ENCODE results near the gene IPCEF1. TPM values are rescaled to one million over a fixed set of nuclear protein-coding genes. Genes with fewer than 3 reads are reported as not detected.
"Not testable (repeated sequence)": the region's sequence is repeated elsewhere in the genome, so short reads cannot be mapped to it uniquely, and the experiment has no call there.

IPCEF1 gene
- total RNA-seq, 2 donors from 2014 or later, result 50.4 to 63.1 TPM

- H3K36me3 Mint-ChIP-seq (ENCODE audit: low read depth), result peaks cover 11% of the 10 kb centered on the region
- H3K4me3 Mint-ChIP-seq, result no peak overlapping the region
- peaks cover 31% of the 10 kb centered on the region for H3K4me1 Mint-ChIP-seq
- H3K27me3 Mint-ChIP-seq, result no peaks in the 10 kb centered on the region
- DNase-seq (no peak), ATAC-seq (no peak)
- no peaks in the 10 kb centered on the region for H3K9me3 ChIP-seq (ENCODE audit: control insufficient read depth, low read length, poor library complexity, severe bottlenecking)
- H3K27ac Mint-ChIP-seq, result no peak overlapping the region
Observed at GRCh38 chr6:154196333-154196885, 160.2 kb downstream of the IPCEF1 start.

DNA sequence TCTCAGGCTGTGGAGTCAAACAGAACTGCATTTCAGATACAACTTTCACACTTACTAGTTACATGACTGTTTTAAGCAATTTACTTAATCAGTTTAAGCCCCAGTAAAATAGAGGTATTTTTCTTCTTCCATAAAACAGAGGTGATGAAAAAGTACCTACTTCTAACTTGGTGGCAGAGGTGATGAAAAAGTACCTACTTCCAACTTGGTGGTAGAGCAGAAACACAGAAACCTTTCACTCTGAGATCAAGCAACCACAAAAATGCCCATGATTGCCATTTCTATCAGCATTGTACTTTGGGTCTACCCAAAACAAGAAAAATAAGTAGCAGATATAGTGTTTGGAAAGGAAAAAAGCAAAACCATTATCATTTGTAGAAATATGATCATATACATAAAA, 168.9 kb downstream of the IPCEF1 start:
- H3K36me3 Mint-ChIP-seq (ENCODE audit: low read depth), result peaks cover 7% of the 10 kb centered on the region
- H3K27ac Mint-ChIP-seq, result no peak overlapping the region
- H3K9me3 ChIP-seq (ENCODE audit: control insufficient read depth, low read length, poor library complexity, severe bottlenecking), result no peaks in the 10 kb centered on the region
- H3K4me1 Mint-ChIP-seq, result peaks cover 24% of the 10 kb centered on the region
- no peak for ATAC-seq
- no peak overlapping the region for H3K4me3 Mint-ChIP-seq
- H3K27me3 Mint-ChIP-seq, result no peaks in the 10 kb centered on the region
- no peak for DNase-seq

DNA sequence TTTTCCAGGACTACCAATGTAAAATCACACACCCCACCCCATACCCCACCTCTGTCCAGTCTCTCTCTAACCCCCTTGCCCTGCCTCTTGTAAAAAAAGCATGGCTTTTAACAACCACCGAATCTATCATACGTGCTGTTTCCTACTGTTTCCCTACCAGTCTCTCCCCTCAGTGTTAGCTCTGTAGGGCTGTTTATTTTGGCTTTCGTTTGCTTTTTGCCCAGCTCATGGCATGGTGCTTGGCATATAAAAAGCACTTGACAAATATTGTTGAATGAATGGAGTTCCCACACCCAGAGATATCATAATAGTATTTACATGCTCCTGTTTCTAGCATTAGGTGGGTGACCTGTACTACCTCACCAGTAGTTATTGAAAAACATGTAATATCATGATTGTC, 169.4 kb downstream of the IPCEF1 start:
- DNase-seq (no peak), ATAC-seq (no peak)
- Mint-ChIP-seq H3K27me3 (no peaks in the 10 kb centered on the region), H3K36me3 (ENCODE audit: low read depth) (peaks cover 7% of the 10 kb centered on the region), H3K27ac (no peak overlapping the region), H3K4me3 (no peak overlapping the region), H3K4me1 (peaks cover 24% of the 10 kb centered on the region)
- H3K9me3 ChIP-seq (ENCODE audit: control insufficient read depth, low read length, poor library complexity, severe bottlenecking), result no peaks in the 10 kb centered on the region

- Mint-ChIP-seq H3K27me3 (no peaks in the 10 kb centered on the region), H3K27ac (no peak overlapping the region), H3K4me3 (no peak overlapping the region), H3K36me3 (ENCODE audit: low read depth) (no peaks in the 10 kb centered on the region), H3K4me1 (peaks cover 20% of the 10 kb centered on the region)
- H3K9me3 ChIP-seq (ENCODE audit: control insufficient read depth, low read length, poor library complexity, severe bottlenecking), result no peaks in the 10 kb centered on the region
- no peak for DNase-seq
- no peak for ATAC-seq
Observed at GRCh38 chr6:154179434-154179833, 177.2 kb downstream of the IPCEF1 start.

- H3K9me3 ChIP-seq (ENCODE audit: control insufficient read depth, low read length, poor library complexity, severe bottlenecking); DNase-seq; H3K36me3 Mint-ChIP-seq (ENCODE audit: low read depth); H3K4me3 Mint-ChIP-seq; ATAC-seq; H3K27me3 Mint-ChIP-seq: not testable (repeated sequence)
- Mint-ChIP-seq H3K4me1 (peaks cover 24% of the 10 kb centered on the region), H3K27ac (peak overlapping the region; percentile 27)
Observed at GRCh38 chr6:154172393-154172792, 184.2 kb downstream of the IPCEF1 start.

DNA sequence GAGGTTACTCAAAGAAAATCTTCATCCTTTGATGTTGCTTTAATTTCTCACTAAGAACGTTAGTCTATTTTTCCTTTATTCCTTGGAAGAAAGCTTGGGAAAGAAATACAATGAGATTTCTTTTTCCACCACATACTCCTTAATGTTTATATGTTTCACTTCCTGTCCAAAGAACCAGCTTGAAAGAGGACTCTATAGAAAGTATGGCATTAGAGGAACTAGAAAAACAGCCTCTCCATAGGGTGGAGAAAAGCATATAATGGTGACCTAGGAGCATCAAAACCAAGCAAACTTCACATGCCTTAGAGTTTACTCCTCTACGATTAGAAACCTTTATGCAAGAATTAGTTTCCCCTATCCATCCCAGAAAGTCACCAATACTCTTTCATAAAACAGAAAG, 186.5 kb downstream of the IPCEF1 start:
- Mint-ChIP-seq H3K36me3 (ENCODE audit: low read depth) (peaks cover 8% of the 10 kb centered on the region), H3K4me1 (peaks cover 32% of the 10 kb centered on the region), H3K27me3 (no peaks in the 10 kb centered on the region), H3K4me3 (no peak overlapping the region), H3K27ac (peak overlapping the region; percentile 24)
- ATAC-seq (no peak), DNase-seq (no peak)
- peaks cover 2% of the 10 kb centered on the region for H3K9me3 ChIP-seq (ENCODE audit: control insufficient read depth, low read length, poor library complexity, severe bottlenecking)

- Mint-ChIP-seq H3K4me1 (peaks cover 27% of the 10 kb centered on the region), H3K4me3 (no peak overlapping the region), H3K27ac (peak overlapping the region; percentile 66), H3K36me3 (ENCODE audit: low read depth) (peaks cover 8% of the 10 kb centered on the region), H3K27me3 (no peaks in the 10 kb centered on the region)
- ATAC-seq (no peak), DNase-seq (no peak)
- peaks cover 2% of the 10 kb centered on the region for H3K9me3 ChIP-seq (ENCODE audit: control insufficient read depth, low read length, poor library complexity, severe bottlenecking)
Observed at GRCh38 chr6:154169193-154169847, 187.3 kb downstream of the IPCEF1 start.

DNA sequence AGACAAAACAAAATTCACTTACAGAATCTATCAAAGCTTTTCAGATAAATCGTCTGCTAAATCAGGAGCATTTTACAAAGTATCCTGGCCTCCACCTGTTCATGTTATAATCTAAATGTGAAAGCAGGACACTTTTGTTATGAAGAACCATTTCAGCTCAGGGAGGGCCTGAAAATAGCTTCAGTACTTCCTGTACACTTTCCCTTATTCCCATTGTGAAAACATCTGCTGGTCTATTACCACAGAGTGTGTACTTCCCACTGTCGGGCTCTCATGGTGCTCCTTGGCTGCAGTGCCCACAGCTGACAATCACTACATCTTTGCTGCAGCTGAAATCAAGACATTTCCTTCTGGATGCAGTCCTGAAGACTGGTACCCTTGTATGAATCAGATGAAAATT, 189.5 kb downstream of the IPCEF1 start:
- no peak for DNase-seq
- no peaks in the 10 kb centered on the region for H3K27me3 Mint-ChIP-seq
- H3K4me3 Mint-ChIP-seq, result no peak overlapping the region
- peaks cover 3% of the 10 kb centered on the region for H3K36me3 Mint-ChIP-seq (ENCODE audit: low read depth)
- H3K27ac Mint-ChIP-seq, result no peak overlapping the region
- peaks cover 22% of the 10 kb centered on the region for H3K4me1 Mint-ChIP-seq
- ATAC-seq, result no peak
- no peaks in the 10 kb centered on the region for H3K9me3 ChIP-seq (ENCODE audit: control insufficient read depth, low read length, poor library complexity, severe bottlenecking)

DNA sequence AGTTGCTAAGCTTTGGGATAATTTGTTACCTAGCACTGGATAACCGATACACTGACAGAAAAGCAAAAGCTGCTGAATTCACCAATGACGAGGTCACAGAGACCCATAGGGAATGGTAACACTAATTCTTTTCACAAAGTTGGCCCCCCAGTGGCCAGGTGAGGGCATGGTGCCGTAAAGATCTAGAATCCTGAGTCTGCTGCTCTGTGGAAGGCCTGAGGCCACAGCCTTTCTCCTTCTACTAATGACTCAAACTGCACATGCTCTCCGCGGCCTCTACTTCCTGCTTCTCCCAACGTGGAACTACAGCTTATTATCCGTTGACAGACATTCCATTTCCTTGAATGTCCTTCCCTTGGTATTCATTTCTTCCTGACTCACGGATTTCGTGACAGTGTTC, 190.5 kb downstream of the IPCEF1 start:
- ATAC-seq (no peak), DNase-seq (no peak)
- no peak overlapping the region for H3K4me3 Mint-ChIP-seq
- H3K9me3 ChIP-seq (ENCODE audit: control insufficient read depth, low read length, poor library complexity, severe bottlenecking), result no peaks in the 10 kb centered on the region
- H3K4me1 Mint-ChIP-seq, result peaks cover 22% of the 10 kb centered on the region
- peaks cover 3% of the 10 kb centered on the region for H3K36me3 Mint-ChIP-seq (ENCODE audit: low read depth)
- H3K27ac Mint-ChIP-seq, result peak overlapping the region; percentile 12
- H3K27me3 Mint-ChIP-seq, result no peaks in the 10 kb centered on the region

- Mint-ChIP-seq H3K4me1 (peaks cover 17% of the 10 kb centered on the region), H3K4me3 (no peak overlapping the region), H3K27me3 (no peaks in the 10 kb centered on the region), H3K36me3 (ENCODE audit: low read depth) (peaks cover 3% of the 10 kb centered on the region), H3K27ac (peak overlapping the region; percentile 14)
- DNase-seq (no peak), ATAC-seq (no peak)
- H3K9me3 ChIP-seq (ENCODE audit: control insufficient read depth, low read length, poor library complexity, severe bottlenecking), result no peaks in the 10 kb centered on the region
Observed at GRCh38 chr6:154165478-154165877, 191.1 kb downstream of the IPCEF1 start.

DNA sequence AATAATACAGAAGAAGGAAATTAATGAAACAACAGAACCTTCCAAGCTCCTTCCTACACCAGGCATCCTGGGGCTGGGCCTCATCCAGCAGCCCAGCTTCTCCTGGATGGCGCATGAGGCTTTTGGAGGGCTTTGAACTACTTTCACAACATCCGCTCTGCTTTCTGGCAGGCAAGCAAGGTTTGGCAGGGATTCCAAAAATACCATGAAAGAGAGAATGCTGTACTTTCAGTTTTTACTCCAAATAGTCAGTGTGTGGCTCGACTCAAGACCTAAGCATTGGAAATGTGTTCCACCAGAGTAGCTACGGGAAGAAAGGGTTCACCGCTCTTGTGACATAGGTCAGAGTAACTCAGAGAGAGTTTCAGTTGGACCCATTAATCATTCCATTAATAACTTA, 192.2 kb downstream of the IPCEF1 start:
- DNase-seq (no peak), ATAC-seq (no peak)
- no peaks in the 10 kb centered on the region for H3K9me3 ChIP-seq (ENCODE audit: control insufficient read depth, low read length, poor library complexity, severe bottlenecking)
- no peak overlapping the region for H3K27ac Mint-ChIP-seq
- H3K27me3 Mint-ChIP-seq, result no peaks in the 10 kb centered on the region
- H3K4me3 Mint-ChIP-seq, result no peak overlapping the region
- peaks cover 3% of the 10 kb centered on the region for H3K36me3 Mint-ChIP-seq (ENCODE audit: low read depth)
- peaks cover 11% of the 10 kb centered on the region for H3K4me1 Mint-ChIP-seq

GRCh38 chr6:154161689-154162088, 194.9 kb downstream of the IPCEF1 start:
- ATAC-seq, result no peak
- no peak overlapping the region for H3K4me3 Mint-ChIP-seq
- H3K27me3 Mint-ChIP-seq, result no peaks in the 10 kb centered on the region
- H3K4me1 Mint-ChIP-seq, result peaks cover 25% of the 10 kb centered on the region
- no peak for DNase-seq
- H3K36me3 Mint-ChIP-seq (ENCODE audit: low read depth), result peaks cover 3% of the 10 kb centered on the region
- no peaks in the 10 kb centered on the region for H3K9me3 ChIP-seq (ENCODE audit: control insufficient read depth, low read length, poor library complexity, severe bottlenecking)
- H3K27ac Mint-ChIP-seq, result no peak overlapping the region

- Mint-ChIP-seq H3K27ac (peak overlapping the region; percentile 12), H3K4me3 (no peak overlapping the region), H3K4me1 (peaks cover 25% of the 10 kb centered on the region), H3K36me3 (ENCODE audit: low read depth) (no peaks in the 10 kb centered on the region), H3K27me3 (no peaks in the 10 kb centered on the region)
- DNase-seq, result no peak
- ATAC-seq, result no peak
- H3K9me3 ChIP-seq (ENCODE audit: control insufficient read depth, low read length, poor library complexity, severe bottlenecking), result no peaks in the 10 kb centered on the region
Observed at GRCh38 chr6:154159126-154159525, 197.5 kb downstream of the IPCEF1 start.

DNA sequence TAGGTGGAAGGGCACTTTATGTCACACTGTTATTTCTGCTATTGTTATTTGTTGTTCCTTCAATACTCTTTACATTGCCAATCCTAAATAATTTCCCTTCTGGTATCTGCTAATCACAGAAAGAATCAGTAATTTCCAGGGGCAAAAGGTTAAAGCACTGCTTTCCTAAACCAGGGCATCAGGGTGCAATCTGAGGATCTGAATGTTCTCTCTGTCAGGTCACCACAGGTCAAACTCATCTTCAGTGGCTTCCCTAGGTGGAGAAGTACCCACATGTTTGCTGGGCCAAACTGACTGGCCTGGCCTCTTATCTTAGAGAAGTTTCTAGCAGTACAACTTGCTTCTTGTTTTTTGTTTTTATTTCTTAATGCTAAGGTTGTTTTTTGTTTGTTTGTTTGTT, 198.9 kb downstream of the IPCEF1 start:
- no peaks in the 10 kb centered on the region for H3K27me3 Mint-ChIP-seq
- no peak for ATAC-seq
- H3K36me3 Mint-ChIP-seq (ENCODE audit: low read depth), result no peaks in the 10 kb centered on the region
- H3K4me1 Mint-ChIP-seq, result peaks cover 27% of the 10 kb centered on the region
- peak overlapping the region; percentile 84 for H3K4me3 Mint-ChIP-seq
- H3K9me3 ChIP-seq (ENCODE audit: control insufficient read depth, low read length, poor library complexity, severe bottlenecking), result no peaks in the 10 kb centered on the region
- H3K27ac Mint-ChIP-seq, result peak overlapping the region; percentile 96
- no peak for DNase-seq
